ENCODE data around the gene ATP9A. TPM values are rescaled to one million over a fixed set of nuclear protein-coding genes. Genes with fewer than 3 reads are reported as not detected.

Gene ATP9A
- polyA plus RNA-seq, 1 donor from 2014 or later: 56.1 TPM

GRCh38 chr20:51695574-51696303 is 72.5 kb downstream of the ATP9A start:
- H3K36me3 ChIP-seq (ENCODE audit: insufficient read depth, low read length): no peaks in the 10 kb centered on the region
- no peak overlapping the region for H3K9ac ChIP-seq (ENCODE audit: low read length)
- H2AFZ ChIP-seq (ENCODE audit: low read depth, low read length): no peak overlapping the region
- H3K27me3 ChIP-seq (ENCODE audit: insufficient read depth, low read depth, low read length): no peaks in the 10 kb centered on the region
- no peaks in the 10 kb centered on the region for H3K9me3 ChIP-seq (ENCODE audit: low read length)
- no peaks in the 10 kb centered on the region for H3F3A ChIP-seq (ENCODE audit: insufficient read depth, low read length, poor library complexity, severe bottlenecking)
- H3K27ac ChIP-seq (ENCODE audit: low read length): no peak overlapping the region
- no peaks in the 10 kb centered on the region for H3K79me2 ChIP-seq (replicated peaks; ENCODE audit: insufficient read depth, low read length)
- no peak overlapping the region for H3K4me2 ChIP-seq (ENCODE audit: low read length)
- H3K4me3 ChIP-seq (ENCODE audit: low read length): no peak overlapping the region
- no peak for TF ChIP-seq EP300 (conservative IDR thresholded peaks at IDR 0.05; ENCODE audit: poor library complexity, severe bottlenecking)
- no peak for TF ChIP-seq SMC3 (conservative IDR thresholded peaks at IDR 0.05; ENCODE audit: poor library complexity)
- TF ChIP-seq, protein P1, sequence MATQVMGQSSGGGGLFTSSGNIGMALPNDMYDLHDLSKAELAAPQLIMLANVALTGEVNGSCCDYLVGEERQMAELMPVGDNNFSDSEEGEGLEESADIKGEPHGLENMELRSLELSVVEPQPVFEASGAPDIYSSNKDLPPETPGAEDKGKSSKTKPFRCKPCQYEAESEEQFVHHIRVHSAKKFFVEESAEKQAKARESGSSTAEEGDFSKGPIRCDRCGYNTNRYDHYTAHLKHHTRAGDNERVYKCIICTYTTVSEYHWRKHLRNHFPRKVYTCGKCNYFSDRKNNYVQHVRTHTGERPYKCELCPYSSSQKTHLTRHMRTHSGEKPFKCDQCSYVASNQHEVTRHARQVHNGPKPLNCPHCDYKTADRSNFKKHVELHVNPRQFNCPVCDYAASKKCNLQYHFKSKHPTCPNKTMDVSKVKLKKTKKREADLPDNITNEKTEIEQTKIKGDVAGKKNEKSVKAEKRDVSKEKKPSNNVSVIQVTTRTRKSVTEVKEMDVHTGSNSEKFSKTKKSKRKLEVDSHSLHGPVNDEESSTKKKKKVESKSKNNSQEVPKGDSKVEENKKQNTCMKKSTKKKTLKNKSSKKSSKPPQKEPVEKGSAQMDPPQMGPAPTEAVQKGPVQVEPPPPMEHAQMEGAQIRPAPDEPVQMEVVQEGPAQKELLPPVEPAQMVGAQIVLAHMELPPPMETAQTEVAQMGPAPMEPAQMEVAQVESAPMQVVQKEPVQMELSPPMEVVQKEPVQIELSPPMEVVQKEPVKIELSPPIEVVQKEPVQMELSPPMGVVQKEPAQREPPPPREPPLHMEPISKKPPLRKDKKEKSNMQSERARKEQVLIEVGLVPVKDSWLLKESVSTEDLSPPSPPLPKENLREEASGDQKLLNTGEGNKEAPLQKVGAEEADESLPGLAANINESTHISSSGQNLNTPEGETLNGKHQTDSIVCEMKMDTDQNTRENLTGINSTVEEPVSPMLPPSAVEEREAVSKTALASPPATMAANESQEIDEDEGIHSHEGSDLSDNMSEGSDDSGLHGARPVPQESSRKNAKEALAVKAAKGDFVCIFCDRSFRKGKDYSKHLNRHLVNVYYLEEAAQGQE (IDR thresholded peaks at IDR 0.05; ENCODE audit: borderline replicate concordance): no peak
- no peak for TF ChIP-seq TAF1 (IDR thresholded peaks at IDR 0.05; ENCODE audit: low read depth)
- no peak for TF ChIP-seq EZH2 (IDR thresholded peaks at IDR 0.05; ENCODE audit: borderline replicate concordance, insufficient read depth, low read length, poor library complexity, severe bottlenecking)
- TF ChIP-seq MXI1 (conservative IDR thresholded peaks at IDR 0.05; ENCODE audit: poor library complexity, severe bottlenecking): no peak
- TF ChIP-seq POLR2AphosphoS5 (IDR thresholded peaks at IDR 0.05): no peak
- no peak for TF ChIP-seq CTCF (IDR thresholded peaks at IDR 0.05; ENCODE audit: poor library complexity, severe bottlenecking)
- no peak for TF ChIP-seq RAD21 (conservative IDR thresholded peaks at IDR 0.05)
- H4K20me1 ChIP-seq (ENCODE audit: insufficient read depth): no peaks in the 10 kb centered on the region
- no peaks in the 10 kb centered on the region for H3K9me2 ChIP-seq (ENCODE audit: insufficient read depth, low read length)

DNA sequence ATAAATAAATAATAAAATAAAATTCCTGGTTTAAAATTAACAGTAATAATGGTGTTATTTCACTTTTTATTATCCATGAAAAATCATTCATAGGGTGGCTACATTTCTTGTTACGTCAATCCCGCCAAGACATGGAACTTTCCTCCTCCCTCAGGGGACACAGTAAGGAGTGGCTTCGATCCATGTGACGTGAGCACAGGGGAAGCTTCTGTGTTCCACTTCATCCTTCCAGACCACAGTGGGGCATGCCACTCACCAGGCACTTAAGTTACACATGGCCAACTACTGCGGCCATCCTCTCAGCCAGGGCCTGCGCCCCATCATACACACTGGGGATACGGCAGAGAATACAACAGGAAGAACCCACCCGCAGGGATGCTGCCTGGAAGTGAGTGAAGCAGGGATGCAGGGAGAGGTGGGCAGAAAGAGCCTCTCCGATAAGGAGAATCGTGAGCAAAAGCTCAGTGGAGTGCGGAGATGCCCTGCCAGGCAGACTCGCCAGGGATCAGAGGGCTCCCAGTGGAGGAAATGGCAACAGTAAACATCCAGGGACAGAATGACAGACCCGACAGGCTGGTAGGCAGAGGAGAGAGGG is 75.3 kb downstream of the ATP9A start:
- no peaks in the 10 kb centered on the region for H3K36me3 ChIP-seq (ENCODE audit: insufficient read depth, low read length)
- H3K4me3 ChIP-seq (ENCODE audit: low read length): no peak overlapping the region
- no peaks in the 10 kb centered on the region for H3K9me3 ChIP-seq (ENCODE audit: low read length)
- peaks cover 3% of the 10 kb centered on the region for H3F3A ChIP-seq (ENCODE audit: insufficient read depth, low read length, poor library complexity, severe bottlenecking)
- no peaks in the 10 kb centered on the region for H4K20me1 ChIP-seq (ENCODE audit: insufficient read depth)
- no peak overlapping the region for H3K9ac ChIP-seq (ENCODE audit: low read length)
- no peaks in the 10 kb centered on the region for H3K79me2 ChIP-seq (replicated peaks; ENCODE audit: insufficient read depth, low read length)
- H3K27me3 ChIP-seq (ENCODE audit: insufficient read depth, low read depth, low read length): no peaks in the 10 kb centered on the region
- H3K9me2 ChIP-seq (ENCODE audit: insufficient read depth, low read length): no peaks in the 10 kb centered on the region
- TF ChIP-seq RAD21 (conservative IDR thresholded peaks at IDR 0.05): no peak
- no peak for TF ChIP-seq EP300 (conservative IDR thresholded peaks at IDR 0.05; ENCODE audit: poor library complexity, severe bottlenecking)
- no peak for TF ChIP-seq CTCF (IDR thresholded peaks at IDR 0.05; ENCODE audit: poor library complexity, severe bottlenecking)
- TF ChIP-seq SMC3 (conservative IDR thresholded peaks at IDR 0.05; ENCODE audit: poor library complexity): no peak
- no peak overlapping the region for H3K4me2 ChIP-seq (ENCODE audit: low read length)
- no peak overlapping the region for H2AFZ ChIP-seq (ENCODE audit: low read depth, low read length)
- H3K27ac ChIP-seq (ENCODE audit: low read length): no peak overlapping the region

All from neural cell (in vitro differentiated cells).